ENCODE measurements around the gene INAVA. TPM values are rescaled to one million over a fixed set of nuclear protein-coding genes. Genes with fewer than 3 reads are reported as not detected.

INAVA gene
- total and polyA plus RNA-seq, 9 of the 15 experiments (the other 6 are each of a cell fraction or from before 2014, with no cell fraction given): 0.09 TPM; not detected in 8

- Histone ChIP-seq H3K79me2 (ENCODE audit: control insufficient read depth, insufficient read depth, low read length) (no peaks in the 10 kb centered on the region), H3K4me3 (no peak overlapping the region), H3K9me1 (ENCODE audit: control insufficient read depth, insufficient read depth, low read length) (no peaks in the 10 kb centered on the region), H3K36me3 (ENCODE audit: control insufficient read depth, insufficient read depth, low read length) (no peaks in the 10 kb centered on the region), H3K27me3 (ENCODE audit: control insufficient read depth in 2 of 2, insufficient read depth in 2 of 2, low read length in 2 of 2) (peaks cover 46 to 70% of the 10 kb centered on the region in 2 experiments), H3K4me2 (ENCODE audit: insufficient read depth, low read length) (no peak overlapping the region), H3K9me3 (replicated peaks; ENCODE audit: control insufficient read depth, insufficient read depth, low read depth, low read length) (no peaks in the 10 kb centered on the region), H4K20me1 (replicated peaks; ENCODE audit: control insufficient read depth, insufficient read depth, low read length) (peaks cover 13% of the 10 kb centered on the region), H2AFZ (ENCODE audit: low read depth, low read length) (no peak overlapping the region), H3K27ac (ENCODE audit: extremely low read depth, low read depth, low read length) (no peak overlapping the region), H3K9ac (ENCODE audit: insufficient read depth in 1 of 2, low read depth in 2 of 2, low read length in 2 of 2) (no peak overlapping the region), H3K4me1 (replicated peaks in 1 of 2; ENCODE audit: control insufficient read depth in 2 of 2, insufficient read depth in 2 of 2, low read length in 2 of 2) (peaks cover 0 to 8% of the 10 kb centered on the region in 2 experiments; a peak in 1 of 5 replicates)
- ATAC-seq (no peak), DNase-seq (ENCODE audit: extremely low read depth in 1 of 4, low spot score in 3 of 4) (no peak), FAIRE-seq (no peak)
- intact Hi-C loops (cut with micrococcal nuclease) (no loop called here), in situ Hi-C loops (cut with MboI) (no loop called here)
- no TSS peak for BruUV-seq (replicated peaks)
- POLR2A ChIA-PET: interaction anchor here (0.6 to 0.8 kb wide), 3 partner anchors 25 to 836 kb away, joined by 3 read pairs; no protein-coding TSS in a partner anchor
- CTCF ChIA-PET (ENCODE audit: low intra/inter-chr PET ratio): no interaction called here
- TF ChIP-seq NFE2L1 (tag; IDR thresholded peaks at IDR 0.05; ENCODE audit: borderline replicate concordance, low read depth): no peak
- TF ChIP-seq ZNF121 (CRISPR knock-in tag; conservative IDR thresholded peaks at IDR 0.05): peak; percentile 39
Measured at GRCh38 chr1:200904772-200905171, 10.1 kb downstream of the INAVA start.

DNA sequence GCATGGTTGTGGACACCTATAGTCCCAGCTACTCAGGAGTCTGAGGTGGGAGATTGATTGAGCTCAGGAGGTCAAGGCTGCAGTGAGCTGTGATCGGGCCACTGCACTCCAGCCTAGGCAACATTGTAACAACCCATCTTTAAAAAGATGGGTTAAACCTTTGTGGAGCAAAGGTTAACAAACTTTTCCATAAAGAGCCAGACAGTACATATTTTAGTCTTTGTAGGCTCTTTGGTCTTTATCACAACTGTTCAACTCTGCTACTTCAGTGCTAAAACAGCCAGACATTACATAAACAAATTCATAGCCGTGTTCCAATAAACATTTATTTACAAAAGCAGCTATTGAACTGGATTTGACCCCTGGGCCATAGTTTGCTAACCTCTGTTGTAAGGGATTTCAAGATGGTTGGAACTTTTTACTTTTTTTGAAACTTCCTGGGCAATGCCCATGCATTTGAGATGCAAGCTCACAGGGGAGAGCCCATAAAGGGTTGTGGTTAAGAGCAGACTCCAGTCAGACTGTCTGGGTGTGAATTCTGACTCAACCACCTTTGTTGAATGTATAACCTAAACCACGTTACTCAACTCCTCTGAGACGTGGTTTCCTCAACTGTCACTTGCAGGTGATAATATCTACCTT lies 10.8 kb downstream of the INAVA start:
- ATAC-seq: no peak
- H3K27me3 ChIP-seq (ENCODE audit: control insufficient read depth in 2 of 2, insufficient read depth in 2 of 2, low read length in 2 of 2): peaks cover 48 to 70% of the 10 kb centered on the region in 2 experiments
- TF ChIP-seq, protein P1, sequence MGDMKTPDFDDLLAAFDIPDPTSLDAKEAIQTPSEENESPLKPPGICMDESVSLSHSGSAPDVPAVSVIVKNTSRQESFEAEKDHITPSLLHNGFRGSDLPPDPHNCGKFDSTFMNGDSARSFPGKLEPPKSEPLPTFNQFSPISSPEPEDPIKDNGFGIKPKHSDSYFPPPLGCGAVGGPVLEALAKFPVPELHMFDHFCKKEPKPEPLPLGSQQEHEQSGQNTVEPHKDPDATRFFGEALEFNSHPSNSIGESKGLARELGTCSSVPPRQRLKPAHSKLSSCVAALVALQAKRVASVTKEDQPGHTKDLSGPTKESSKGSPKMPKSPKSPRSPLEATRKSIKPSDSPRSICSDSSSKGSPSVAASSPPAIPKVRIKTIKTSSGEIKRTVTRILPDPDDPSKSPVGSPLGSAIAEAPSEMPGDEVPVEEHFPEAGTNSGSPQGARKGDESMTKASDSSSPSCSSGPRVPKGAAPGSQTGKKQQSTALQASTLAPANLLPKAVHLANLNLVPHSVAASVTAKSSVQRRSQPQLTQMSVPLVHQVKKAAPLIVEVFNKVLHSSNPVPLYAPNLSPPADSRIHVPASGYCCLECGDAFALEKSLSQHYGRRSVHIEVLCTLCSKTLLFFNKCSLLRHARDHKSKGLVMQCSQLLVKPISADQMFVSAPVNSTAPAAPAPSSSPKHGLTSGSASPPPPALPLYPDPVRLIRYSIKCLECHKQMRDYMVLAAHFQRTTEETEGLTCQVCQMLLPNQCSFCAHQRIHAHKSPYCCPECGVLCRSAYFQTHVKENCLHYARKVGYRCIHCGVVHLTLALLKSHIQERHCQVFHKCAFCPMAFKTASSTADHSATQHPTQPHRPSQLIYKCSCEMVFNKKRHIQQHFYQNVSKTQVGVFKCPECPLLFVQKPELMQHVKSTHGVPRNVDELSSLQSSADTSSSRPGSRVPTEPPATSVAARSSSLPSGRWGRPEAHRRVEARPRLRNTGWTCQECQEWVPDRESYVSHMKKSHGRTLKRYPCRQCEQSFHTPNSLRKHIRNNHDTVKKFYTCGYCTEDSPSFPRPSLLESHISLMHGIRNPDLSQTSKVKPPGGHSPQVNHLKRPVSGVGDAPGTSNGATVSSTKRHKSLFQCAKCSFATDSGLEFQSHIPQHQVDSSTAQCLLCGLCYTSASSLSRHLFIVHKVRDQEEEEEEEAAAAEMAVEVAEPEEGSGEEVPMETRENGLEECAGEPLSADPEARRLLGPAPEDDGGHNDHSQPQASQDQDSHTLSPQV (IDR thresholded peaks at IDR 0.05): no peak
- TF ChIP-seq CBX8 (IDR thresholded peaks at IDR 0.05; ENCODE audit: borderline replicate concordance, extremely low read depth, low read depth, low read length, poor library complexity, severe bottlenecking) (no peak), IFI16 (CRISPR knock-in tag; IDR thresholded peaks at IDR 0.05) (no peak), ZNF239 (CRISPR knock-in tag; IDR thresholded peaks at IDR 0.05) (no peak), ZNF12 (CRISPR knock-in tag; IDR thresholded peaks at IDR 0.05) (no peak), HIVEP1 (CRISPR knock-in tag; IDR thresholded peaks at IDR 0.05) (no peak), RBBP5 (IDR thresholded peaks at IDR 0.05; ENCODE audit: borderline replicate concordance, insufficient read depth, low read length, poor library complexity, severe bottlenecking) (no peak)

More for the DNA sequence above, 10.8 kb downstream of the INAVA start:
- Histone ChIP-seq H3K4me1 (replicated peaks in 1 of 2; ENCODE audit: control insufficient read depth in 2 of 2, insufficient read depth in 2 of 2, low read length in 2 of 2) (peaks cover 0 to 8% of the 10 kb centered on the region in 2 experiments; a peak in 1 of 5 replicates), H3K27ac (ENCODE audit: extremely low read depth, low read depth, low read length) (no peak overlapping the region), H3K4me3 (no peak overlapping the region), H3K4me2 (ENCODE audit: insufficient read depth, low read length) (no peak overlapping the region), H2AFZ (ENCODE audit: low read depth, low read length) (no peak overlapping the region), H3K9ac (ENCODE audit: insufficient read depth in 1 of 2, low read depth in 2 of 2, low read length in 2 of 2) (no peak overlapping the region), H3K79me2 (ENCODE audit: control insufficient read depth, insufficient read depth, low read length) (no peaks in the 10 kb centered on the region), H3K9me1 (ENCODE audit: control insufficient read depth, insufficient read depth, low read length) (no peaks in the 10 kb centered on the region), H4K20me1 (replicated peaks; ENCODE audit: control insufficient read depth, insufficient read depth, low read length) (peaks cover 7% of the 10 kb centered on the region), H3K9me3 (replicated peaks; ENCODE audit: control insufficient read depth, insufficient read depth, low read depth, low read length) (no peaks in the 10 kb centered on the region), H3K36me3 (ENCODE audit: control insufficient read depth, insufficient read depth, low read length) (no peaks in the 10 kb centered on the region)
- ChIA-PET POLR2A (no interaction called here), CTCF (ENCODE audit: low intra/inter-chr PET ratio) (no interaction called here)
- in situ Hi-C loops (cut with MboI): no loop called here
- FAIRE-seq (peak; percentile 46), DNase-seq (ENCODE audit: extremely low read depth in 1 of 4, low spot score in 3 of 4) (no peak)
- intact Hi-C loops (cut with micrococcal nuclease): no loop called here
- no TSS peak for BruUV-seq (replicated peaks)
- WGBS (ENCODE audit: insufficient coverage, low coverage, missing lambda C conversion rate): 4% methylated on average over 4 of the region's 4 CpGs
